ENCODE results near the gene GRAMD2A.

Gene GRAMD2A

GRCh38 chr15:72216079-72216478 is 18.5 kb upstream of the GRAMD2A start:
- no peak for FAIRE-seq

- FAIRE-seq, result no peak
These were observed 10.0 kb upstream of the GRAMD2A start for GRCh38 chr15:72207558-72208085.

DNA sequence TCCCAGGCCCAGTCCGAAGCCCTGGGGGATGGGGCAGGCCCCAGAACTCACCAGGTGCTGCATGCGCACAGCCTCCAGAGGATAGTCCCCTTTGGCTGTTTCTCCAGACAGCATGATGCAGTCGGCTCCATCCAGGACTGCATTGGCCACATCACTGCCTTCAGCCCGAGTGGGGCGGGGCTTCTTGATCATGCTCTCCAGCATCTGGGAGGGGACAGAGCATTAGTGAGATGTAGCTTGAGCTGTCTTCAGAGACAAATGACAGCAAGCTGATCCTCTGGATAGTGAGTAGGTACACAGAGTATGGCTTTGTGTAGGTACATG is 9.1 kb upstream of the GRAMD2A start:
- FAIRE-seq, result no peak

DNA sequence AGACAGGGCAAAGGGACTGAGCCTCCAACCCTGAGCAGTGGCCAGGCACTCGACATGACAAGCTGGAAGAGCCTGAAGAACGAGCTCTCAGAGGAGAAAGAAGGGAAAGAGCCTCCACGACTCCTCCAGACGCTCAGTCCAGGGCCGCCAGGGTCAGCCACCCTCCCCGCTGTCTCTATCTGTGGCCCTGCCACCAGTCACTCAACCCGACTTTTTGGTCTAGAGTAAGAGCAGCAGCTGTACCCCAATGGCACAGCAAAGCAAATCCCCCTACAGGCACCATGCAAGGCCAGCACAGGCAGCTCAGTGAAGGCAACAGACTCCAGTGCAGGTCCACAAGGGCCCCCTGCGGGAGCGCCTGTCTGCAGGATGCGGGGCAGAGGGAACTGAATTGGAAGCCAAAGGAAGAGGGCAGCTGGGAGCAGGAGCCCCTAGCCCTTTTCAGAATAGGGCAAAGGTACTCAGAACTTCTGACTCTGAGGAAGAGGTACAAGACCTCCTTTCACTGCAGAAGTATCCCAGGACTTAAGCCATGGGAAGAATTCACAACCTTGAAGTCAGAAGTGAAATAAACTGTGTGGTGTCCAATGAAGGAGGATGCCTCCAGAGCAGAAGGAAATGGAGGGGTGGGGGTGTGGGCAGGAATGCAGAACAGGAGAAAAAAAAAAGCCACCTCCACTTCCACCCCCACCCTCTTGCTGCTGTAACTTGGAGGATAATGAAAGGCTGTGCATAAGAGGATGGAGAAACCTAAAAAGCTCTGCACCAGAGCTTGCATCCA is 8.5 kb upstream of the GRAMD2A start:
- no peak for FAIRE-seq

- no peak for FAIRE-seq
These were observed 7.7 kb upstream of the GRAMD2A start for GRCh38 chr15:72205273-72205672.

- FAIRE-seq, result no peak
These were observed 5.9 kb upstream of the GRAMD2A start for GRCh38 chr15:72203507-72203837.

GRCh38 chr15:72202801-72203506 is 5.4 kb upstream of the GRAMD2A start:
- no peak for FAIRE-seq

DNA sequence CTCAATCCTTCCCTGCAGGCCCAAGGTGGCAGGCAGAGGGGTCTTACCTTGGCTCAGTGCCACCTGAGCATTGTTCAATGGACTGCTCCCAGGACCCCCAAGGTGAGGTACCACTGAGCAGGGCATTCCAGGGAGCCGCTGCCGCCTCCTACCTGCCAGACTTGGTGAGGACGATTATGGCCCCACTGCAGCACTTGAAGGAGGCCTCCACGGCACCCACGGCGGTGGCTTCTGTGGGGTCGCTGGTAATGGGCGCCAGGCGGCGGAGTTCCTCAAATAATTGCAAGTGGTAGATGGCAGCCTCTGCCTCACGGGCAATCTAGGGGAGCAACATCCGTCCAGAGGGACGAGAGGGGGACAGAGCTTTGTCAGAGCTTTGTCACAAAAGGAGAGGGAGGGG is 4.7 kb upstream of the GRAMD2A start:
- FAIRE-seq, result no peak

DNA sequence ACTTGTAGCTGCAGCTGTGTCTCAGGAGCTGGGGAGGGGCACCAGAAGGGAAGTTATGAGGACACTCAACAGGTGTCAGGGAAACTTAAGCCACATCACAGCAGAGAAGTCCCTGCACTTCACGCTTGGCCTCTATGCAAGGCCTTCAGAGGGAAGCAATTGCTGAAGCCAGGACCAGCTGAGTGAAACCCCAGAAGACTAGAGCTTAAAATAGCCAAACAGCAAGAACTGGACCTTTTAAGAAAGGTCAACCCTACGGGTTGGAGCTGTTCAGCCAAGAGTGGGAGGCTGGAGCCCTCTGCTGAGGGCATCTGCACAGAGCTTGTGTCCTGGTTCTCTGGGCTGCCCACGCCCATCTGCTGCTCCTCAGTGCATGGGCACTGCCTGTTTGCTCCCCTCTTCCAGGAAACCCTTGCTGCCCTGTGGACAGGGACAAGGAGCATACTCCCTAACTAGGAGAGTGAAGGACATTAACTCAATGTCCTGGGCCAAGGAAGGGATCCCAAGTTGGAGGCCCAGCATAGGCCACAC is 3.9 kb upstream of the GRAMD2A start:
- FAIRE-seq, result no peak

DNA sequence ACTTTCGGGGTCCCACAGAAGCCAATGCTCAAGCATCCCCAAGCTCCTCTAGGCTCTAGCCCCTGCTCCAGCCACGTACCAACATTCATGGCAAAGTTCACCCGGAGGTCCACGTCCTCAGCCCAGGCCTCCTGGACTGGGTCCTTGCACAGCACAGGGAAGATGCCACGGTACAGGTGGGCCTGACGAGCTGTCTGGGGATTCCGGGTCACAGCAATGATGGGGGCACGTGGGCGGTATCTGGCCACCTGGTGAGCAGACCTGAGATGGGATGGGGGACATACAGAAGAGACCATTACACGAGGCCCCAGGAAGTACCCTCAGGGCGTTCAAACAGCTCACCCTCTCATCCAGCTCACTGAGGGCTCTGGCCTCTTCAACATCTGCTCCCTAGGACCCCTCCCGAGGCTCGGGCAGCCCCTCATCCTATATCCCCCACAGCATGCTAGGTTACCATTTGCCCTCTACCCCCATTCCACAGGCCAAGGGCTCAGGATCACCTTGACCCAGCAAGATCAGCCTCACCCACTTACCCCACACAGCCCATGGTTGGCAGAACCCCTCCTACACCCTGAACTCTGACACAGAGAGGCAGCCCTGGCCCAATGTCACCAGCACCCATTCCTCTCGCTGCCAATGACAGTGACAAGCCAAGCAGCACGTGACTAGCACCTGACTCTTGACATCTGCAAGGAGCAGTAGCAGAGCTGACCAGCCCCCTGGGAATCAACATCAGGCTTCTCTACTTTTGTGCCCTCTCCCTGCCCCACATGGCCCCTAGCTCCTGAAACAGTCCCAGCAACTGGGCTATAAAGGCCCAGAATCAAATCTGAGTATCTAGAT is 3.0 kb upstream of the GRAMD2A start:
- FAIRE-seq, result no peak

- no peak for FAIRE-seq
These were observed 2.2 kb upstream of the GRAMD2A start for GRCh38 chr15:72199721-72200212.

GRCh38 chr15:72199205-72199515 is 1.6 kb upstream of the GRAMD2A start:
- FAIRE-seq, result no peak

GRCh38 chr15:72198356-72199204 is 993 bp upstream of the GRAMD2A start:
- no peak for FAIRE-seq

GRCh38 chr15:72197041-72197459 is 537 bp downstream of the GRAMD2A start:
- no peak for FAIRE-seq

DNA sequence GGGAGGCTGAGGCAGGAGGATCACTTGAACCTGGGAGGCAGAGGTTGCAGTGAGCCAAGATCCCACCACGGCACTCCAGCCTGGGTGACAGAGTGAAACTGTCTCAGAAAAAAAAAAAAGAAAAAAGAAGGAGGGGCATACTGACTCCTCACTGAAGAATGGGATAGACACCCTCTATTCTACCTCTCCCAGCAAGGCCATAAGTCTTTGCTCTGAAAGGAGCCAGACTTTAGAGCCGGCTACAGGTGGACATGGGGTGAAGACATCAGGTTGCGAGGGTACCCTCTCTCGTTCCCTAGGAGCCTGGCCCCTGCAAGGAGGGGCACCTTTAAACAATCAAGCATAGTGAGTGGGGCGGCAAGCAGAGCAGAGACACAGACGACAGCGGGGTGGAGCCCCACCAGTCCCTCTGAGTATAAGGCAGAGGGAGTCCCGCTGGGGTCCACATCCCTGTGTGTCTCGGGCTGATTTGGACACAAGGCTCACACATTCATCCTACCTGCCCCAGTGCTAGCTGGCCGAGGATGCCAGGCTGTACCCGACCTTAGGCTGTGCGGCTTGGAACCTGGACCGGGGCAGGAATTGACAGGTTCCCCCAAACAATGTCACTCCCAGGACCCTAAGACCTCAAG is 1.1 kb downstream of the GRAMD2A start:
- no peak for FAIRE-seq

DNA sequence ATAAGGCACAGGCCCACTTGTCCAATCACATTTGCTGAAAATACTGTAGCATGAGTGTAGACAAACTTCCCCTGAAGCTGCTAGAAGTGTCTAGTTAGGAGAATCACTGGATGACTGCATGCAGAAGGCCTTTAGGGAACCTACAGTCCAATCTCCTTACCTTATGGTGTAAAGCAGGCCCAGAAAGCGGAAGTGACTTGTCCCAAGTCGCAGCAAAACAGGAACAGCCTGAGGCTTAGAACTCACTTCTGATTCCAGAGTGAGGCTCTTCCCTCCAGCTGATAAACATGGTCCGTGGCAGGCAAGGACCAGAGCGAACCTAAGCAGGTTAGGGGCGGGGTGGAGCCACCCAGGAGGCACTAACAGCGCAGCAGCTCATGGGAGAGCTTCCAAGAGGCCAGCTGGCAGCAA is 2.5 kb downstream of the GRAMD2A start:
- FAIRE-seq, result no peak

DNA sequence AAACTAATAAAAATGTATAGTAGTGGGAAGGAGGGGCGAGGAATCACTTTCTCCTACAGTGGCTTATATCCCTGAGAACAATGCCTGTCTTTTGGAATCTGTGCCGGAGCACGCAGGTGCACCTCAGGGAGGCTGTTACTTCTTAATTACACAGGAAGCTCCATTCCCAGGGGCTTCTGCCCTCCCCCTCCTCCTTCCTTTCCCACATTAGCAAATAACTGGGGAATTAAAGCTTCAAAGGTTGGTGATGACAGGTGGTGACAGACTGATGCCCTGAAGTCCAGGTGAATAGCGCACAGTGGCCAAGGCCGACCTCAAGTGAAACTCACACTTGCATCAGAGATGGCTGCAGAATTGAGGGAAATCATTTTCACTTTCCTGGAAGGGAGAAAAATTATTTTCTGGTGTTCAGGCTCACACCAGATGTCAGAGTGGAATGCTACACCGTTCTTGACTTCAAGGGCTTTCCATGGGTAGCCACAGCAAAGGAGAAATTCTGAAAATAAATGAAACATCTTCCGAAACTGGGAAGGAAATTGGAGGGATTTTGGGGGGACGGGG is 3.7 kb downstream of the GRAMD2A start:
- no peak for FAIRE-seq

GRCh38 chr15:72192416-72192815 is 5.2 kb downstream of the GRAMD2A start:
- no peak for FAIRE-seq

DNA sequence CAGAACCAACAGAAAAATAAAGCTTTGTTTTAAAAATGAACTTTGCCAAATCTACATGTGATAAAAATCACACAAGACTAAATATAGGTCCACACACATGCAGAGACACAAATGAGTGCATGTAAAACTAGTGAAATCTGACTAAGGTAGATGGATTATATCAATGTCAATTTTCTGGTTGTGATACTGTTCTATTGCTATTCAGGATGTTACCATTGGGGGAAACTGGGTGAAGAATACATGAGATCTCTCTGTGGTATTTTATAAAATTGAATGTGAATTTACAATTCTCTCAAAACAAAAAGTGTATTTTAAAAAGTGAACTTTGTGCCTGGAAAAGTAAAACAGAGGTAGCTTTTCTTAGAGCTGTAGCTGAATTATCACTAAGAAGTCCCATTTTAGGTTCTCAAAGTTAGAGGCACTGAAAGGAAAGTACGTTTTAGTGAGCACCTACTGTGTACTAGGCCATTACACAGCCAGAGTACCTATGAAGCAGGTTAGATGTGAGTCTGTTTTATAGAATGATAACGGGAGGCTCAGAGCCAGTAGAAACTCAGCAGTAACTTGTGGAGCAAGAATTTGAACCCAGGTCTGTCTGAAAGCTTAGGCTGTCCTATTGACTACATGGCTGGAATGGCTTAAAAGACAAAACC is 8.2 kb downstream of the GRAMD2A start:
- FAIRE-seq, result no peak

DNA sequence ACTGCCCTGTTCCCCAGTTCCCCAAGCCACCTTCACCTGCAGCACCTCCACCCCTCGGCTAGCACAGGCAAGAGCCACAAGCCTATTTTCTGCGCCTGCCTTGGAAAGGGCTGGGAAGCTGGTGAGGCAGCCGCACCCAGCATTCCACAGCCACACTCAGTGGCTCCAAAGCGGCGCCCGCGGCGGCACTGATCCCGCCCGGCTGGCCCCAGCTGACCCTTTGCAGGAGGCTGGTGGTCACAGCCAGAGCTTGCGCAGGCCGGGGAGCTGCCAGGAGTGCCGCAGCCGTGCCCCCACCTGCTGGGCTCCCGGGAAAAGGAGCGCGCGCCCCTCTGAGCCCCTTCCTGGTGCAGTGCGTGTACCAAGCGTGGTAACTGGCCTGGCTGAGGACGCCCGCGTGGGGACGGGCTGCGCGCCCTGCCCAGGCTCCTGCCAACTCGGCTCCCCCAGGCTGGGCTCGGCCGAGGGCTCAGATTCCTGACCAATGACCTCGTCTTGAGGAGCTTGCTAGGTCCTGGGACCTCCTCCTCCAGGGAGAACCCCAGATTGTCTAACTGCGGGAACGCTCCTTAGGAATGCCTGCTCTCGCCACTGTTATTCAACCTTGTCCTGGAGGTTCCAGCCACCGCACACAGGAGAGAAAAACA is 13.3 kb downstream of the GRAMD2A start:
- no peak for FAIRE-seq

All from endometrium (tissue), 2 donors.